Liver (tissue), 3 donors: ENCODE measurements around the gene BMP6.

Source experiments
- FOXA2 ChIP-seq: IDR thresholded peaks from 2 replicates; pipeline ENCODE4 v1.6.1; 2016; ENCODE audit warnings: antibody characterized with exemption
- HNF4G ChIP-seq: IDR thresholded peaks from 2 replicates; pipeline ENCODE4 v1.6.1; 2016; ENCODE audit warnings: antibody characterized with exemption
- NR2F2 ChIP-seq: IDR thresholded peaks from 2 replicates; pipeline ENCODE4 v1.6.1; 2016; ENCODE audit warnings: antibody characterized with exemption
- RAD21 ChIP-seq, 2 donors: IDR thresholded peaks; 2 replicates each; pipeline ENCODE4 v1.6.1; 2016; ENCODE audit warnings: antibody characterized with exemption in 2 of 2, mild to moderate bottlenecking in 2 of 2
- RXRA ChIP-seq, 2 donors: IDR thresholded peaks; 2 replicates each; pipeline ENCODE4 v1.6.1; 2017 to 2018; ENCODE audit warnings: antibody characterized with exemption in 2 of 2, mild to moderate bottlenecking in 1 of 2
- TAF1 ChIP-seq: conservative IDR thresholded peaks from 2 replicates; pipeline ENCODE4 v1.6.1; 2016; ENCODE audit warnings: antibody characterized with exemption, mild to moderate bottlenecking
- YY1 ChIP-seq: IDR thresholded peaks from 2 replicates; pipeline ENCODE4 v1.6.1; 2016; ENCODE audit warnings: antibody characterized with exemption, mild to moderate bottlenecking
- TF ChIP-seq, protein P1 (sequence below): fragments of 150-350 bp; IDR thresholded peaks from 2 replicates; pipeline ENCODE4 v1.5.1; 2017; ENCODE audit warnings: improper control_type of control experiment, low read depth, low read length; ENCODE audit not compliant: missing input control
- TF ChIP-seq, protein P2 (sequence below): IDR thresholded peaks from 2 replicates; pipeline ENCODE4 v1.6.1; 2016; ENCODE audit warnings: antibody characterized with exemption, mild to moderate bottlenecking
- TF ChIP-seq, protein P3 (sequence below): IDR thresholded peaks from 2 replicates; pipeline ENCODE4 v1.6.1; 2016; ENCODE audit warnings: antibody characterized with exemption
- TF ChIP-seq, protein P4 (sequence below): IDR thresholded peaks from 2 replicates; pipeline ENCODE4 v1.6.1; 2016; ENCODE audit warnings: antibody characterized with exemption
- TF ChIP-seq, protein P5 (sequence below): IDR thresholded peaks from 2 replicates; pipeline ENCODE4 v1.6.1; 2016; ENCODE audit warnings: antibody characterized with exemption
- donor health status: healthy.
- donor health status: healthy.

DNA sequence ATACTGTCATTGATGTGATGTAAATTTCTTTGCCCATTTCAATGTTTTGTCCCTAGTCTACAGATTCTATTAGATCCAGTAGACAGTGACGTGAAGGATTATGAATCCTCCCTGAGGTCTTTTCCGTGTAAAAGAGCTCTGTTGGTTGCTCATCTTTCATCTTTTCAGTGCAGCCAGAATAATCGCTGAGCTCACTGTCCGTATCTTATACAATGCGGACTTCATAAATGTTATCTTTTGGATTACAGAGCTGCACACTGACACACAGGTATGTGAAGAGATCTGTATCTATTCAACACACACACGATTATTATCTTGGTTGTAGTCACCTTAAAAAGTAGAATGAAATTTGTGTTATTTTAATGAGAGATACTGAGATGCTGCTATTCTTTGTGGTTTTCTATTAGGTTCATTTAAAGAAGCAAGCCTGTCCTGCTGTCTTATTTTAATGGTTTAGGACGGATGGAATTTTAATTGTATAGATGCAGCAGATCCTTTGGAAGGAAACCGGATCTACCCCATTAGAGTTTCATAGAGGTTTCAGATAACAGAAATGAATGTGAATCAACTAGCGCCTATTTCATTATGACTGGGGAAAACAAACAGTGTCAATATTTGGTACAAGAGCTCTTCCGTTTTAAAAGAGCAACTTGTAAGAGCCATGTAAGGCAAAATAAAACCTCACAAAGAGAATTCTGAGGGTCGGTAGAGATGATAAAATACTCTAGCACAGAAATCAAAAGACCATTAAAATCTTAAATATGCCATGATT lies 79.4 kb downstream of the BMP6 start:
- TF ChIP-seq, protein P1, sequence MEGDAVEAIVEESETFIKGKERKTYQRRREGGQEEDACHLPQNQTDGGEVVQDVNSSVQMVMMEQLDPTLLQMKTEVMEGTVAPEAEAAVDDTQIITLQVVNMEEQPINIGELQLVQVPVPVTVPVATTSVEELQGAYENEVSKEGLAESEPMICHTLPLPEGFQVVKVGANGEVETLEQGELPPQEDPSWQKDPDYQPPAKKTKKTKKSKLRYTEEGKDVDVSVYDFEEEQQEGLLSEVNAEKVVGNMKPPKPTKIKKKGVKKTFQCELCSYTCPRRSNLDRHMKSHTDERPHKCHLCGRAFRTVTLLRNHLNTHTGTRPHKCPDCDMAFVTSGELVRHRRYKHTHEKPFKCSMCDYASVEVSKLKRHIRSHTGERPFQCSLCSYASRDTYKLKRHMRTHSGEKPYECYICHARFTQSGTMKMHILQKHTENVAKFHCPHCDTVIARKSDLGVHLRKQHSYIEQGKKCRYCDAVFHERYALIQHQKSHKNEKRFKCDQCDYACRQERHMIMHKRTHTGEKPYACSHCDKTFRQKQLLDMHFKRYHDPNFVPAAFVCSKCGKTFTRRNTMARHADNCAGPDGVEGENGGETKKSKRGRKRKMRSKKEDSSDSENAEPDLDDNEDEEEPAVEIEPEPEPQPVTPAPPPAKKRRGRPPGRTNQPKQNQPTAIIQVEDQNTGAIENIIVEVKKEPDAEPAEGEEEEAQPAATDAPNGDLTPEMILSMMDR, result no peak
- TF ChIP-seq, protein P2, sequence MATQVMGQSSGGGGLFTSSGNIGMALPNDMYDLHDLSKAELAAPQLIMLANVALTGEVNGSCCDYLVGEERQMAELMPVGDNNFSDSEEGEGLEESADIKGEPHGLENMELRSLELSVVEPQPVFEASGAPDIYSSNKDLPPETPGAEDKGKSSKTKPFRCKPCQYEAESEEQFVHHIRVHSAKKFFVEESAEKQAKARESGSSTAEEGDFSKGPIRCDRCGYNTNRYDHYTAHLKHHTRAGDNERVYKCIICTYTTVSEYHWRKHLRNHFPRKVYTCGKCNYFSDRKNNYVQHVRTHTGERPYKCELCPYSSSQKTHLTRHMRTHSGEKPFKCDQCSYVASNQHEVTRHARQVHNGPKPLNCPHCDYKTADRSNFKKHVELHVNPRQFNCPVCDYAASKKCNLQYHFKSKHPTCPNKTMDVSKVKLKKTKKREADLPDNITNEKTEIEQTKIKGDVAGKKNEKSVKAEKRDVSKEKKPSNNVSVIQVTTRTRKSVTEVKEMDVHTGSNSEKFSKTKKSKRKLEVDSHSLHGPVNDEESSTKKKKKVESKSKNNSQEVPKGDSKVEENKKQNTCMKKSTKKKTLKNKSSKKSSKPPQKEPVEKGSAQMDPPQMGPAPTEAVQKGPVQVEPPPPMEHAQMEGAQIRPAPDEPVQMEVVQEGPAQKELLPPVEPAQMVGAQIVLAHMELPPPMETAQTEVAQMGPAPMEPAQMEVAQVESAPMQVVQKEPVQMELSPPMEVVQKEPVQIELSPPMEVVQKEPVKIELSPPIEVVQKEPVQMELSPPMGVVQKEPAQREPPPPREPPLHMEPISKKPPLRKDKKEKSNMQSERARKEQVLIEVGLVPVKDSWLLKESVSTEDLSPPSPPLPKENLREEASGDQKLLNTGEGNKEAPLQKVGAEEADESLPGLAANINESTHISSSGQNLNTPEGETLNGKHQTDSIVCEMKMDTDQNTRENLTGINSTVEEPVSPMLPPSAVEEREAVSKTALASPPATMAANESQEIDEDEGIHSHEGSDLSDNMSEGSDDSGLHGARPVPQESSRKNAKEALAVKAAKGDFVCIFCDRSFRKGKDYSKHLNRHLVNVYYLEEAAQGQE, result no peak
- no peak for TF ChIP-seq HNF4G
- no peak for TF ChIP-seq RXRA (IDR thresholded peaks at IDR 0.05)
- TF ChIP-seq TAF1, result no peak
- TF ChIP-seq, protein P3, sequence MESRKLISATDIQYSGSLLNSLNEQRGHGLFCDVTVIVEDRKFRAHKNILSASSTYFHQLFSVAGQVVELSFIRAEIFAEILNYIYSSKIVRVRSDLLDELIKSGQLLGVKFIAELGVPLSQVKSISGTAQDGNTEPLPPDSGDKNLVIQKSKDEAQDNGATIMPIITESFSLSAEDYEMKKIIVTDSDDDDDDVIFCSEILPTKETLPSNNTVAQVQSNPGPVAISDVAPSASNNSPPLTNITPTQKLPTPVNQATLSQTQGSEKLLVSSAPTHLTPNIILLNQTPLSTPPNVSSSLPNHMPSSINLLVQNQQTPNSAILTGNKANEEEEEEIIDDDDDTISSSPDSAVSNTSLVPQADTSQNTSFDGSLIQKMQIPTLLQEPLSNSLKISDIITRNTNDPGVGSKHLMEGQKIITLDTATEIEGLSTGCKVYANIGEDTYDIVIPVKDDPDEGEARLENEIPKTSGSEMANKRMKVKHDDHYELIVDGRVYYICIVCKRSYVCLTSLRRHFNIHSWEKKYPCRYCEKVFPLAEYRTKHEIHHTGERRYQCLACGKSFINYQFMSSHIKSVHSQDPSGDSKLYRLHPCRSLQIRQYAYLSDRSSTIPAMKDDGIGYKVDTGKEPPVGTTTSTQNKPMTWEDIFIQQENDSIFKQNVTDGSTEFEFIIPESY, result no peak
- TF ChIP-seq, protein P4, sequence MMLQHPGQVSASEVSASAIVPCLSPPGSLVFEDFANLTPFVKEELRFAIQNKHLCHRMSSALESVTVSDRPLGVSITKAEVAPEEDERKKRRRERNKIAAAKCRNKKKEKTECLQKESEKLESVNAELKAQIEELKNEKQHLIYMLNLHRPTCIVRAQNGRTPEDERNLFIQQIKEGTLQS, result no peak
- no peak for TF ChIP-seq FOXA2
- no peak for TF ChIP-seq YY1
- TF ChIP-seq RAD21 (IDR thresholded peaks at IDR 0.05), result no peak
- no peak for TF ChIP-seq NR2F2
- TF ChIP-seq, protein P5, sequence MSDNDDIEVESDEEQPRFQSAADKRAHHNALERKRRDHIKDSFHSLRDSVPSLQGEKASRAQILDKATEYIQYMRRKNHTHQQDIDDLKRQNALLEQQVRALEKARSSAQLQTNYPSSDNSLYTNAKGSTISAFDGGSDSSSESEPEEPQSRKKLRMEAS, result no peak
